CD14-positive monocyte (primary cell): ENCODE results near the gene HELB. TPM values are rescaled to one million over a fixed set of nuclear protein-coding genes. Genes with fewer than 3 reads are reported as not detected.
"Not testable (repeated sequence)": the region's sequence is repeated elsewhere in the genome, so short reads cannot be mapped to it uniquely, and the experiment has no call there.

ENCODE experiments used
- DNase-seq, 3 donors: peaks; one replicate each; pipeline ENCODE4 v3.0.0-alpha.2; 2011 to 2022
- H2AFZ ChIP-seq: 2 replicates; pipeline ENCODE4 v1.6.0; 2012; ENCODE audit warnings: mild to moderate bottlenecking, low read depth, low read length, inconsistent platforms; ENCODE audit not compliant: insufficient read depth, poor library complexity, severe bottlenecking
- H3K27ac ChIP-seq, 2 donors: 1 replicate in 1 of 2; 2 replicates in 1 of 2; pipeline ENCODE4 v1.5.1; 2012 to 2013; ENCODE audit warnings: low read length in 2 of 2, control low read depth in 1 of 2, inconsistent platforms in 1 of 2, low read depth in 1 of 2, mild to moderate bottlenecking in 1 of 2
- H3K27me3 ChIP-seq, 2 donors: one replicate each; pipeline versions ENCODE4 v1.6.0 to v1.6.1; 2011 to 2013; ENCODE audit warnings: low read length in 2 of 2; ENCODE audit not compliant: control insufficient read depth in 2 of 2, insufficient read depth in 2 of 2
- H3K36me3 ChIP-seq, 2 donors: replicated peaks in 1 of 2; 1 replicate in 1 of 2; 2 replicates in 1 of 2; pipeline versions ENCODE4 v1.5.1 to v1.6.1; 2012 to 2013; ENCODE audit warnings: low read length in 2 of 2, control low read depth in 1 of 2, inconsistent platforms in 1 of 2, mild to moderate bottlenecking in 1 of 2; ENCODE audit not compliant: insufficient read depth in 2 of 2, control insufficient read depth in 1 of 2
- H3K4me1 ChIP-seq, 2 donors: 1 replicate in 1 of 2; 2 replicates in 1 of 2; pipeline versions ENCODE4 v1.5.1 to v1.6.1; 2012 to 2013; ENCODE audit warnings: low read length in 2 of 2, control low read depth in 1 of 2, inconsistent platforms in 1 of 2, mild to moderate bottlenecking in 1 of 2, moderate library complexity in 1 of 2; ENCODE audit not compliant: insufficient read depth in 2 of 2, control insufficient read depth in 1 of 2
- H3K4me2 ChIP-seq: replicated peaks from 2 replicates; pipeline ENCODE3; 2012; ENCODE audit warnings: low read length, moderate library complexity, mild to moderate bottlenecking; ENCODE audit not compliant: poor library complexity, severe bottlenecking; ENCODE audit errors: extremely low read depth
- H3K4me3 ChIP-seq, 3 experiments: fragments of 200-600 bp in 1 of 3; sonication (generic) in 1 of 3; replicated peaks in 1 of 3; 1 replicate in 2 of 3; 2 replicates in 1 of 3; pipeline ENCODE4 v1.5.1; 2011 to 2013; ENCODE audit warnings: low read length in 3 of 3, mild to moderate bottlenecking in 3 of 3, control low read depth in 2 of 3, low read depth in 2 of 3, inconsistent platforms in 1 of 3, moderate library complexity in 1 of 3
- H3K79me2 ChIP-seq: 2 replicates; pipeline ENCODE4 v1.6.0; 2012; ENCODE audit warnings: mild to moderate bottlenecking, control low read depth, inconsistent platforms, low read length, moderate library complexity; ENCODE audit not compliant: insufficient read depth
- H3K9ac ChIP-seq: 2 replicates; pipeline ENCODE4 v1.6.0; 2017; ENCODE audit warnings: low read length, mild to moderate bottlenecking; ENCODE audit not compliant: insufficient read depth, poor library complexity, severe bottlenecking
- H3K9me3 ChIP-seq, 2 donors: replicated peaks in 1 of 2; 1 replicate in 1 of 2; 2 replicates in 1 of 2; pipeline versions ENCODE4 v1.5.1 to v1.6.1; 2012 to 2013; ENCODE audit warnings: low read length in 2 of 2, control low read depth in 1 of 2; ENCODE audit not compliant: control insufficient read depth in 1 of 2, insufficient read depth in 1 of 2
- H4K20me1 ChIP-seq: 2 replicates; pipeline ENCODE4 v1.6.0; 2012; ENCODE audit warnings: mild to moderate bottlenecking, low read length, control low read depth, moderate library complexity; ENCODE audit not compliant: insufficient read depth
- H3K27ac Mint-ChIP-seq, 7 donors: one replicate each; pipeline ENCODE4 v1.8.0; 2020; ENCODE audit warnings: mild to moderate bottlenecking in 7 of 7, mixed read lengths in 7 of 7, moderate library complexity in 6 of 7, inconsistent platforms in 2 of 7
- H3K27me3 Mint-ChIP-seq, 3 donors: one replicate each; pipeline ENCODE4 v1.8.0; 2021 to 2022; ENCODE audit warnings: low read depth in 3 of 3, mild to moderate bottlenecking in 3 of 3, mixed read lengths in 3 of 3, moderate library complexity in 3 of 3, inconsistent platforms in 1 of 3
- H3K36me3 Mint-ChIP-seq, 2 donors: one replicate each; pipeline ENCODE4 v1.8.0; 2020; ENCODE audit warnings: mixed read lengths in 2 of 2, inconsistent platforms in 1 of 2, mild to moderate bottlenecking in 1 of 2
- H3K4me1 Mint-ChIP-seq: one replicate; pipeline ENCODE4 v1.8.0; 2020; ENCODE audit warnings: mild to moderate bottlenecking, mixed read lengths
- H3K4me3 Mint-ChIP-seq, 2 donors: one replicate each; pipeline ENCODE4 v1.8.0; 2020; ENCODE audit warnings: mild to moderate bottlenecking in 2 of 2, mixed read lengths in 2 of 2, moderate library complexity in 1 of 2
- H3K9me3 Mint-ChIP-seq, 7 donors: one replicate each; pipeline ENCODE4 v1.8.0; 2020 to 2022; ENCODE audit warnings: mixed read lengths in 7 of 7, mild to moderate bottlenecking in 6 of 7, moderate library complexity in 6 of 7, inconsistent platforms in 2 of 7
- CTCF ChIP-seq: fragments of 200-600 bp; IDR thresholded peaks from one replicate; pipeline ENCODE4 v1.8.0; 2022; ENCODE audit warnings: antibody characterized with exemption, mild to moderate bottlenecking
- WGBS: methylation state at CpG from one replicate; pipeline ENCODE4 v1.1.5; 2013; ENCODE audit warnings: missing lambda C conversion rate; ENCODE audit not compliant: insufficient coverage; 5-methylcytosine and 5-hydroxymethylcytosine counted together
- intact Hi-C, 2 donors: fragments of 100-400 bp; cut with micrococcal nuclease; formaldehyde crosslinking; loops; one replicate each; pipeline versions ENCODE4 v1.15.0 to v1.15.1; 2023
- polyA plus RNA-seq, 3 donors: library from polyadenylated mRNA; depleted of rRNA in 1 of 3; unstranded in 2 of 3; stranded (reverse) in 1 of 3; fragments of 300-500 nt in 2 of 3; fragments of >200 nt in 1 of 3; fragmentation: Illumina TruSeq in 2 of 3; gene quantifications; 1 replicate in 2 of 3; 2 replicates in 1 of 3; pipeline ENCODE4 v1.2.3, GENCODE V29; 2012 to 2021

Gene HELB
- polyA plus RNA-seq, 3 donors = 1.8 to 3.4 (median 3.0) TPM

- Histone ChIP-seq H2AFZ (peak overlapping the region; percentile 99), H3K27ac (peak overlapping the region; percentile 74 to 89), H4K20me1 (no peaks in the 10 kb centered on the region), H3K36me3 (peaks cover 4 to 14% of the 10 kb centered on the region in 2 donors), H3K4me2 (peak overlapping the region; percentile 81), H3K27me3 (no peaks in the 10 kb centered on the region), H3K9ac (peak overlapping the region; percentile 67), H3K4me3 (peak overlapping the region; percentile 77 to 97 (median 92)), H3K9me3 (no peaks in the 10 kb centered on the region), H3K4me1 (peaks cover 20 to 31% of the 10 kb centered on the region in 2 donors), H3K79me2 (peaks cover 44% of the 10 kb centered on the region)
- Mint-ChIP-seq H3K4me1 (peaks cover 34% of the 10 kb centered on the region), H3K27me3 (peaks cover 0 to 2% (median 0%) of the 10 kb centered on the region in 3 donors), H3K9me3 (peaks cover 0 to 2% (median 0%) of the 10 kb centered on the region in 7 donors), H3K4me3 (peak overlapping the region; percentile 96 to 99), H3K27ac (peak overlapping the region; percentile 96 to 99 (median 99)), H3K36me3 (peaks cover 12 to 16% of the 10 kb centered on the region in 2 donors)
- WGBS = no CpG with 5 or more reads among the region's 6 CpGs
- TF ChIP-seq CTCF = no peak
- no peak for DNase-seq
- intact Hi-C loops = loop anchor here in 1 of 2 donors (10.0 kb wide), 1 partner anchor 158 kb away; no protein-coding TSS in a partner anchor
Observed at GRCh38 chr12:66302827-66303169, 505 bp downstream of the HELB start.

GRCh38 chr12:66303316-66303804, 1.1 kb downstream of the HELB start:
- H3K27ac ChIP-seq = peak overlapping the region in 1 of 2 donors; percentile 89
- H3K9me3 Mint-ChIP-seq, H3K9me3 ChIP-seq, H3K27me3 ChIP-seq, H4K20me1 ChIP-seq, H3K27me3 Mint-ChIP-seq, DNase-seq: not testable (repeated sequence)
- H2AFZ ChIP-seq = peak overlapping the region; percentile 99
- intact Hi-C loops = loop anchor here in 1 of 2 donors (10.0 kb wide), 1 partner anchor 159 kb away; no protein-coding TSS in a partner anchor
- peak overlapping the region; percentile 10 for H3K9ac ChIP-seq
- peak overlapping the region; percentile 77 to 97 (median 92) for H3K4me3 ChIP-seq
- Mint-ChIP-seq H3K36me3 (peaks cover 17 to 22% of the 10 kb centered on the region in 2 donors), H3K4me3 (peak overlapping the region; percentile 69 to 96), H3K27ac (peak overlapping the region; percentile 17 to 97 (median 66)), H3K4me1 (peaks cover 34% of the 10 kb centered on the region)
- peaks cover 49% of the 10 kb centered on the region for H3K79me2 ChIP-seq
- peak overlapping the region; percentile 81 for H3K4me2 ChIP-seq
- H3K36me3 ChIP-seq = peaks cover 4 to 20% of the 10 kb centered on the region in 2 donors
- H3K4me1 ChIP-seq = peaks cover 20 to 31% of the 10 kb centered on the region in 2 donors
- WGBS = 56% methylated on average over 4 of the region's 14 CpGs
